Measurements from ENCODE around the gene GABBR2. TPM values are rescaled to one million over a fixed set of nuclear protein-coding genes. Genes with fewer than 3 reads are reported as not detected.

GABBR2 gene
- total and polyA plus RNA-seq, 9 of the 15 experiments (the other 6 are each of a cell fraction or from before 2014, with no cell fraction given): 0.15 to 1.9 (median 0.32) TPM

DNA sequence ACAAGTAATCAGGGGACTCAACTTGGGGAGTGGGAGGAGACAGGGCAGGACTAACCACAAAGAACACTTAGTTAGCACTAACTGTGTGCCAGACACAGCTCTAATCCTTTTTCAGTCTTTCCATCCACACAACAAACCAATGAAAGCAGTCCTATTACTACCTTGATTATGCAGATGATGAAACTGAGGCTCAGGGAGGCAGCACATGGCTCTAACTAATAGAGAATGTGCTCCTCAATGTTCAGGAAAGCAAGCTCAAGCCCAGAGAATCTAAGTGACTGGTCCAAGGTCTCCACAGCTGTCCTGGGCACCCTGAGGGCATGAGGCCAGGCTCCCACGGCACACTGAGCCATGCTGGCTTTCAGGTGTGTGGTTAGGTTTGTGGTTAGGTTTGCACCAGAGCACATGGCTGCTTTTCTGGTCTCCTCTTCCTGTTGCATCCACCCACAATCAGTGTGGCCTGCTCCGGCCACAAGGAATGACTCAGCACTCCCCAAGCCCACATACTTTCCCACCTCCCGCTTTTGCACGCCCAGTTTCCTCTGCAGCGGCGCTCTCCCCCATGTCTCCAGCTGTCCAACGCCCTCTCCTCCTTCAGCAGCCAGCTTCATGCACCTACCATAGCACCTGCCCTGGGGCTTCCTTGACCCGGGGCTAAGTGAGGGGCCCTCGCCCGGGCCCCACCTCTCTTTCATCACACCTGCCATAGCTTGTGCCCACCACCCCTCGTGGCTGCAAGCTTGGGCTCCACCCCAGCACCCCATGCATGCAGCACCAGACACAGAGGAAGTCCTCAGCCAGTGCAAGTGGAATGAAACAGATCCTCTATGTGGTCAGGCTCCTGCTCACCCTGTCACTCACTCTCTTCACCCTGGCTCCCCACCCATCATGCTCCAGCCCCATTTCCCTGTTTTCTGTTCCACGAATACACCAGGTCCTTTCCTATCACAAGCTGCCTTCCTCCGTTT is 133.1 kb downstream of the GABBR2 start (continued):
- TF ChIP-seq, protein P1, sequence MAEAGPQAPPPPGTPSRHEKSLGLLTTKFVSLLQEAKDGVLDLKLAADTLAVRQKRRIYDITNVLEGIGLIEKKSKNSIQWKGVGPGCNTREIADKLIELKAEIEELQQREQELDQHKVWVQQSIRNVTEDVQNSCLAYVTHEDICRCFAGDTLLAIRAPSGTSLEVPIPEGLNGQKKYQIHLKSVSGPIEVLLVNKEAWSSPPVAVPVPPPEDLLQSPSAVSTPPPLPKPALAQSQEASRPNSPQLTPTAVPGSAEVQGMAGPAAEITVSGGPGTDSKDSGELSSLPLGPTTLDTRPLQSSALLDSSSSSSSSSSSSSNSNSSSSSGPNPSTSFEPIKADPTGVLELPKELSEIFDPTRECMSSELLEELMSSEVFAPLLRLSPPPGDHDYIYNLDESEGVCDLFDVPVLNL (CRISPR knock-in tag; IDR thresholded peaks at IDR 0.05; ENCODE audit: low read depth): no peak
- TF ChIP-seq KLF6 (CRISPR knock-in tag; IDR thresholded peaks at IDR 0.05; ENCODE audit: borderline replicate concordance) (no peak), SNRNP70 (optimal IDR thresholded peaks at IDR 0.05; ENCODE audit: low read depth, low read length) (no peak), EP300 (IDR thresholded peaks at IDR 0.05; ENCODE audit: low read length) (peak; percentile 72), KHSRP (IDR thresholded peaks at IDR 0.05) (no peak), NEUROD1 (IDR thresholded peaks at IDR 0.05; ENCODE audit: borderline replicate concordance, low read depth, low read length, partially characterized antibody) (peak; percentile 68), ATF1 (CRISPR knock-in tag; IDR thresholded peaks at IDR 0.05) (no peak), ATF1 (tag; IDR thresholded peaks at IDR 0.05) (peak; percentile 19; the same call in 1 of the 2 replicates), PTBP1 (IDR thresholded peaks at IDR 0.05; ENCODE audit: low read depth, low read length) (no peak), ZNF217 (CRISPR knock-in tag; IDR thresholded peaks at IDR 0.05) (no peak), JUN (IDR thresholded peaks at IDR 0.05; ENCODE audit: borderline replicate concordance, low read depth, low read length) (peak; percentile 85; the same call in 1 of the 2 replicates), JUN (CRISPR knock-in tag; IDR thresholded peaks at IDR 0.05; ENCODE audit: borderline replicate concordance) (peak; percentile 75; the same call in 1 of the 2 replicates), GATAD2A (IDR thresholded peaks at IDR 0.05) (peak; percentile 82), GATAD2B (IDR thresholded peaks at IDR 0.05; ENCODE audit: borderline replicate concordance) (no peak), TAF1 (IDR thresholded peaks at IDR 0.05; ENCODE audit: control insufficient read depth, extremely low read depth, insufficient read depth, low read length, severe bottlenecking) (no peak), CBX1 (IDR thresholded peaks at IDR 0.05; ENCODE audit: low read depth) (no peak), RNF2 (IDR thresholded peaks at IDR 0.05) (peak; percentile 92)
- TF ChIP-seq, protein P2, sequence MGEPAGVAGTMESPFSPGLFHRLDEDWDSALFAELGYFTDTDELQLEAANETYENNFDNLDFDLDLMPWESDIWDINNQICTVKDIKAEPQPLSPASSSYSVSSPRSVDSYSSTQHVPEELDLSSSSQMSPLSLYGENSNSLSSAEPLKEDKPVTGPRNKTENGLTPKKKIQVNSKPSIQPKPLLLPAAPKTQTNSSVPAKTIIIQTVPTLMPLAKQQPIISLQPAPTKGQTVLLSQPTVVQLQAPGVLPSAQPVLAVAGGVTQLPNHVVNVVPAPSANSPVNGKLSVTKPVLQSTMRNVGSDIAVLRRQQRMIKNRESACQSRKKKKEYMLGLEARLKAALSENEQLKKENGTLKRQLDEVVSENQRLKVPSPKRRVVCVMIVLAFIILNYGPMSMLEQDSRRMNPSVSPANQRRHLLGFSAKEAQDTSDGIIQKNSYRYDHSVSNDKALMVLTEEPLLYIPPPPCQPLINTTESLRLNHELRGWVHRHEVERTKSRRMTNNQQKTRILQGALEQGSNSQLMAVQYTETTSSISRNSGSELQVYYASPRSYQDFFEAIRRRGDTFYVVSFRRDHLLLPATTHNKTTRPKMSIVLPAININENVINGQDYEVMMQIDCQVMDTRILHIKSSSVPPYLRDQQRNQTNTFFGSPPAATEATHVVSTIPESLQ (CRISPR knock-in tag; IDR thresholded peaks at IDR 0.05): peak; percentile 91
- TF ChIP-seq, protein P3, sequence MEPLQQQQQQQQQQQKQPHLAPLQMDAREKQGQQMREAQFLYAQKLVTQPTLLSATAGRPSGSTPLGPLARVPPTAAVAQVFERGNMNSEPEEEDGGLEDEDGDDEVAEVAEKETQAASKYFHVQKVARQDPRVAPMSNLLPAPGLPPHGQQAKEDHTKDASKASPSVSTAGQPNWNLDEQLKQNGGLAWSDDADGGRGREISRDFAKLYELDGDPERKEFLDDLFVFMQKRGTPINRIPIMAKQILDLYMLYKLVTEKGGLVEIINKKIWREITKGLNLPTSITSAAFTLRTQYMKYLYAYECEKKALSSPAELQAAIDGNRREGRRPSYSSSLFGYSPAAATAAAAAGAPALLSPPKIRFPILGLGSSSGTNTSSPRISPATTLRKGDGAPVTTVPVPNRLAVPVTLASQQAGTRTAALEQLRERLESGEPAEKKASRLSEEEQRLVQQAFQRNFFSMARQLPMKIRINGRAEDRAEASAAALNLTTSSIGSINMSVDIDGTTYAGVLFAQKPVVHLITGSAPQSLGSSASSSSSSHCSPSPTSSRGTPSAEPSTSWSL (CRISPR knock-in tag; IDR thresholded peaks at IDR 0.05; ENCODE audit: borderline replicate concordance): 0 out of 2 replicates have a peak, but pooled peaks have one; percentile 61
- TF ChIP-seq, protein P4, sequence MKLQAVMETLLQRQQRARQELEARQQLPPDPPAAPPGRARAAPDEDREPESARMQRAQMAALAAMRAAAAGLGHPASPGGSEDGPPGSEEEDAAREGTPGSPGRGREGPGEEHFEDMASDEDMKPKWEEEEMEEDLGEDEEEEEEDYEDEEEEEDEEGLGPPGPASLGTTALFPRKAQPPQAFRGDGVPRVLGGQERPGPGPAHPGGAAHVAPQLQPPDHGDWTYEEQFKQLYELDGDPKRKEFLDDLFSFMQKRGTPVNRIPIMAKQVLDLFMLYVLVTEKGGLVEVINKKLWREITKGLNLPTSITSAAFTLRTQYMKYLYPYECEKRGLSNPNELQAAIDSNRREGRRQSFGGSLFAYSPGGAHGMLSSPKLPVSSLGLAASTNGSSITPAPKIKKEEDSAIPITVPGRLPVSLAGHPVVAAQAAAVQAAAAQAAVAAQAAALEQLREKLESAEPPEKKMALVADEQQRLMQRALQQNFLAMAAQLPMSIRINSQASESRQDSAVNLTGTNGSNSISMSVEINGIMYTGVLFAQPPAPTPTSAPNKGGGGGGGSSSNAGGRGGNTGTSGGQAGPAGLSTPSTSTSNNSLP (IDR thresholded peaks at IDR 0.05; ENCODE audit: borderline replicate concordance, low read depth, low read length): no peak
- TF ChIP-seq, protein P5, sequence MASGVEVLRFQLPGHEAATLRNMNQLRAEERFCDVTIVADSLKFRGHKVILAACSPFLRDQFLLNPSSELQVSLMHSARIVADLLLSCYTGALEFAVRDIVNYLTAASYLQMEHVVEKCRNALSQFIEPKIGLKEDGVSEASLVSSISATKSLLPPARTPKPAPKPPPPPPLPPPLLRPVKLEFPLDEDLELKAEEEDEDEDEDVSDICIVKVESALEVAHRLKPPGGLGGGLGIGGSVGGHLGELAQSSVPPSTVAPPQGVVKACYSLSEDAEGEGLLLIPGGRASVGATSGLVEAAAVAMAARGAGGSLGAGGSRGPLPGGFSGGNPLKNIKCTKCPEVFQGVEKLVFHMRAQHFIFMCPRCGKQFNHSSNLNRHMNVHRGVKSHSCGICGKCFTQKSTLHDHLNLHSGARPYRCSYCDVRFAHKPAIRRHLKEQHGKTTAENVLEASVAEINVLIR (CRISPR knock-in tag; IDR thresholded peaks at IDR 0.05): no peak

Measured in K562 (cell line).